Measurements from ENCODE around the gene KAT14.
"Not testable (repeated sequence)": the region's sequence is repeated elsewhere in the genome, so short reads cannot be mapped to it uniquely, and the experiment has no call there.

Gene KAT14

GRCh38 chr20:18213002-18213401 lies 75.3 kb downstream of the KAT14 start:
- DNase-seq (ENCODE audit: extremely low spot score, insufficient read length, low read depth) (no peak), FAIRE-seq (no peak)

- FAIRE-seq (no peak), DNase-seq (ENCODE audit: extremely low spot score, insufficient read length, low read depth) (no peak)
Observed at GRCh38 chr20:18215566-18215965, 77.9 kb downstream of the KAT14 start.

GRCh38 chr20:18218280-18218679 lies 80.6 kb downstream of the KAT14 start:
- no peak for DNase-seq (ENCODE audit: extremely low spot score, insufficient read length, low read depth)
- FAIRE-seq, result no peak

- FAIRE-seq, result no peak
Observed at GRCh38 chr20:18223409-18223808, 85.7 kb downstream of the KAT14 start.

GRCh38 chr20:18224968-18225568 lies 87.4 kb downstream of the KAT14 start:
- DNase-seq (ENCODE audit: extremely low spot score, insufficient read length, low read depth) (no peak), FAIRE-seq (no peak)

More at GRCh38 chr20:18223409-18223808, 85.7 kb downstream of the KAT14 start:
- DNase-seq (ENCODE audit: extremely low spot score, insufficient read length, low read depth), result no peak

- no peak for FAIRE-seq
- DNase-seq (ENCODE audit: extremely low spot score, insufficient read length, low read depth), result no peak
Observed at GRCh38 chr20:18225632-18226031, 88.0 kb downstream of the KAT14 start.

- DNase-seq (ENCODE audit: extremely low spot score, insufficient read length, low read depth); FAIRE-seq: not testable (repeated sequence)
Observed at GRCh38 chr20:18226741-18227140, 89.1 kb downstream of the KAT14 start.

GRCh38 chr20:18233408-18233943 lies 95.8 kb downstream of the KAT14 start:
- FAIRE-seq (no peak), DNase-seq (ENCODE audit: extremely low spot score, insufficient read length, low read depth) (no peak)

Measured in GM18507 (cell line).